ENCODE data around the gene TRAPPC2L. TPM values are rescaled to one million over a fixed set of nuclear protein-coding genes. Genes with fewer than 3 reads are reported as not detected.

TRAPPC2L gene
- total RNA-seq, 1 donor = 57.2 TPM

DNA sequence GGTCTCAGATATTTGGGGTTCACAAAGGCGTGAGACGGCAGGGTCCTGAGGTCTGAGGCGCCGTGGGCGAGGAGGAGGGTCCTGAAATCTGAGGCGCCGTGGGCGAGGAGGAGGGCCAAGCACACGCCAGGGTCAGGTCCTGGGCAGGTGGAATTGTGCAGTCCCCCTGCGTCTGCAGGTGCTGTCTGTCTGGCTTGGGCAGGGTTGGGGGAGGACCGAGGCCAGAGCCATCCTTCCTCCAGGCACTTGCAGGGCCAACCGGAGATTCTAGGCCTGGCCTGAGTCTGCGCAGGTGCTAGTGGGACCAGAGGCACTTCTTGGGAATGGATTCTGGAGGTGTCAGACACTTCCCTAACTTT lies 42.8 kb upstream of the TRAPPC2L start:
- DNase-seq (ENCODE audit: low read depth) = no peak
- TF ChIP-seq, protein P1, sequence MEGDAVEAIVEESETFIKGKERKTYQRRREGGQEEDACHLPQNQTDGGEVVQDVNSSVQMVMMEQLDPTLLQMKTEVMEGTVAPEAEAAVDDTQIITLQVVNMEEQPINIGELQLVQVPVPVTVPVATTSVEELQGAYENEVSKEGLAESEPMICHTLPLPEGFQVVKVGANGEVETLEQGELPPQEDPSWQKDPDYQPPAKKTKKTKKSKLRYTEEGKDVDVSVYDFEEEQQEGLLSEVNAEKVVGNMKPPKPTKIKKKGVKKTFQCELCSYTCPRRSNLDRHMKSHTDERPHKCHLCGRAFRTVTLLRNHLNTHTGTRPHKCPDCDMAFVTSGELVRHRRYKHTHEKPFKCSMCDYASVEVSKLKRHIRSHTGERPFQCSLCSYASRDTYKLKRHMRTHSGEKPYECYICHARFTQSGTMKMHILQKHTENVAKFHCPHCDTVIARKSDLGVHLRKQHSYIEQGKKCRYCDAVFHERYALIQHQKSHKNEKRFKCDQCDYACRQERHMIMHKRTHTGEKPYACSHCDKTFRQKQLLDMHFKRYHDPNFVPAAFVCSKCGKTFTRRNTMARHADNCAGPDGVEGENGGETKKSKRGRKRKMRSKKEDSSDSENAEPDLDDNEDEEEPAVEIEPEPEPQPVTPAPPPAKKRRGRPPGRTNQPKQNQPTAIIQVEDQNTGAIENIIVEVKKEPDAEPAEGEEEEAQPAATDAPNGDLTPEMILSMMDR (IDR thresholded peaks at IDR 0.05; ENCODE audit: insufficient read depth, low read length) = no peak
- H3K4me3 ChIP-seq (ENCODE audit: low read depth, low read length) = no peak overlapping the region

DNA sequence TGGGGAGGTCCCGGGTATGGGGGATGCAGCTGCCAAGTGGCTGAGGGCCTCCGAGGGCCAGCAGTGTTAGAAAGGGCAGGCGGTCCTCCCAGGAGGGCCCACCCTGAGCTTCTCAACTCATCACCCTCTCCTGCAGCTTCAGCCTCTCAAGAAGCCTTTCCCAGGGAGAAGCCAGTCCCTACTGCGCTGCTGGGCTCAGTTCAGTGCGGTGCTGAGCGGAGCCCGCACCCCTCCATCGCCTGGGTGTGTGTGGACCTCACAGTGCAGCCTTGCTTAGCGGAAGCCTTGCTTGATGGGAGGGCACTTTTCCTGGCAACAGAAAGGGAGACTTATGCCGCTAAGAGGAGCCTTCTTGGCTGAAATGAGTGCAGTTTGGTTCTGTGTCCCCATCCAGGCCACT lies 41.7 kb upstream of the TRAPPC2L start:
- no peak overlapping the region for H3K4me3 ChIP-seq (ENCODE audit: low read depth, low read length)
- TF ChIP-seq, protein P1 (IDR thresholded peaks at IDR 0.05; ENCODE audit: insufficient read depth, low read length) = no peak
- no peak for DNase-seq (ENCODE audit: low read depth)

DNA sequence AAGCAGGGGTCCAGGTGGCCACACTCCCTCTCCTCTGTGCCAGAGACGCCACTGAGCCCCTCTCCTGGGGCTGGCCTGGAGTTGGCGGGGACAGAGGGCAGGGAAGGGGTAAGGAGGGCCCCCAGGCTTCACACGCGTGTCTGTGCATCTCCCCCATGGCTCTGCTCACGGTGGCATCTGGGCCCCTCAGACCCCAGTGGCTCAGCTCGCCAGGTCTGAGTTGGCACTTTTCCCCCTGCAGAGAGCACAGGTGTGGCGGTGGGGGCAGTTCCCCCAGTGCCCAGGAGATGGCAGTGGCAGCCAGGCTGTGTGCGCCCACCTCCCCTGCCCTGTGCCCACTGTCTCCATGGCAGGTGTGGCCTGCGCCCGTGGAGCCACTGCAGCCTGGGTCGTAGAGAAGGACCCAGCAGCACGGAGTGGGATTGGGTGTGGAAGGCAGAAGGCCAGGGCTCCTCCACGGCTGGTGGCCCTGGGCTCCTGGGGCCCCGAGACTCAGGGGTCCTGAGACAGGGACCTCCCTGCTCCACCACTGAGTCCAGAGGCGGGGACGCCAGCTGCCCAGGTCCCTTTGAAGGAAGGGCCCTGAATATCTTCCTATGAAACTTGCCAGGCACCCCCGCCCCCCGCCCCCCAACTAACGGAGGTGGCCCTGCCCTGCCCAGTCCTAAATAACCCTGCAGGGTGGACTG lies 40.9 kb upstream of the TRAPPC2L start:
- DNase-seq (ENCODE audit: low read depth) = no peak
- TF ChIP-seq, protein P1 (IDR thresholded peaks at IDR 0.05; ENCODE audit: insufficient read depth, low read length) = peak; percentile 74
- H3K4me3 ChIP-seq (ENCODE audit: low read depth, low read length) = no peak overlapping the region

DNA sequence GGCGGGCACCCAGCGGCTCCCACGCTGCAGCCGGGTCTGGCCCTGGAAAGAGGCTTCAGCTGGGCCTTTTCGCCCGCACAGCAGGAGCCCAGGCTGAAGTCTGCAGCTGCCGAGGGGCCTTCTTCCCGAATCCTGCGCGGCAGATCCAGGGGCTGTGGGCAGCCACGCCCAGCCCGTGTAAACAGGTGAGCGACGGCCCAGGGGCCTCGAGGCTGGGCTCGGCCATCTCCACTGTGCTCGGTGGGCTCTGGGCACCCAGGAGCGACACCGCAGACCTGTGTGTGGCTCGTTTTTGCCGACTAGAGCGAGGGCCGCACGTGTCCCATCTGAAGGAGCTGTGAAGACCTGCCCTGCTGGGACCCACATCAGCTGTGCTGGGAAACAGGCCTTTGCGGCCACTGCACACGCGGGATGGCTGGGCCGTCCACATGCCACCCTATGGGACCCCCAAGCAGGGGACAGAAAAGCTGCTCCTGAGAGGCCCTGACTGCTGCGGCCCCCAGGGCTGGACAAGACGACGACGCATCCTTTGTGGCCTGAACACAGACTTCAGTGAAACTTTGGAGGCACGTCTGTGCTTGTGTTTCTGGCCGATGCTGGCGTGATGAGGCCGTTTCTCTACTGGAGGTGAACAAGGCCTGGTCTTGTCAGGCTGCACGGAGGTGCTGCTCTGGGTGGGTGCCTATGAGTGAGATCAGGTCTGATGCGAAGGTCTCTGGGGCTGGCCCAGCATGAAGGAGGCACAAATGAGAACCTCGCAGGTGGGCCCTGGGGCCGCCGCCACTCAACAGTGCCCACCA lies 40.0 kb upstream of the TRAPPC2L start:
- no peak overlapping the region for H3K4me3 ChIP-seq (ENCODE audit: low read depth, low read length)
- DNase-seq (ENCODE audit: low read depth) = no peak
- TF ChIP-seq, protein P1 (IDR thresholded peaks at IDR 0.05; ENCODE audit: insufficient read depth, low read length) = no peak

DNA sequence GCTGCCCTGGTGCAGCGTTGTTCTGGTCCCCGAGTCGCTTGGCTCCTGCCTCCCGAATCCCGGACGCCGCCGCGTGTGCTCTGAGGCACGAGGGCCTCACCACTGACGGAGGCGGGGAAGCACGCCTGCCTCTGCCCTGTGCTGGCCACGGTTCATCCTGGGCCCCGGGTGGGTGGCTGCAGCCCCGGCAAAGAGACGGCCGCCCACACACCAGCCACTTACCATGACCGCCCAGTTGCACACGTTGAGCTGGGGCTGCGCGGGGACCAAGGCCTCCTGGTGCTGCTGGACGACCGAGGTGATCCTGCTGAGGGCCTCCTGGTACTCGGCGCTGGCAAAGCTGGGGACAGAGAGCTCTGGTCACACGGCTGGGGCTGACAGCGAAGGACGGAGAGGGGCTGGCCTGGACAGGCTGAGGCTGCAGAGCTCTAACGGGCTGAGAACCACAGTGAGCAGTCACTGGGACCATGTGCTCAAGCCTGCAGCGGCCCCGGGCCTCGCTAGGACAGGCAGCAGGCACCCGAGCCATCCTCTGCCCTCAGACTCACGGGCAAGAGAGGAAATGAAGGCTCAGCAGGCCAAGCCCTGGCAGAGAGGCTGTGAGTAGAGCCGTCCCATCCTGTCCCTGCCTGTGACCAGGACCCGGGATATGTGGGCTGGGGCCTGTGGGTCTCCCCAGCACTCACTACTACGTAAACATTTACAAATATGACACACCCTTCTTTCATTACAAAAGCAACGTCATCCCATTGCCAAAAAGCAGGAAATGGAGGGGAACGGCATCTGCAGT lies 38.9 kb upstream of the TRAPPC2L start:
- no peak overlapping the region for H3K4me3 ChIP-seq (ENCODE audit: low read depth, low read length)
- DNase-seq (ENCODE audit: low read depth) = no peak
- TF ChIP-seq, protein P1 (IDR thresholded peaks at IDR 0.05; ENCODE audit: insufficient read depth, low read length) = no peak

DNA sequence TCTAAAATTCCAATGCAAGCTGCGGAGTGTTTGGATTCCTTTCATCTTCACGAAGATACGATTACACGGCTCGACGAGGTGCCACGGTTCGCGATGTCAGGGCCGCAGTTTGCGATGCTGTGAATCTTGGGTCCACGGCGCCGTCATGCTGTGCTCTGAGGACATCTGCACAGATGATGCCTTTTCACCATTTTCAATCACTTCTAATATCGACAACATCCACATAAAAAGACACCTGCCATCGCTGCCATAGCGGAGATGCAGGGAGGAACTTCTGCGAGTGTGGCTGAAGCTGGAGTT lies 38.4 kb upstream of the TRAPPC2L start:
- H3K4me3 ChIP-seq (ENCODE audit: low read depth, low read length) = no peak overlapping the region
- DNase-seq (ENCODE audit: low read depth) = no peak
- TF ChIP-seq, protein P1 (IDR thresholded peaks at IDR 0.05; ENCODE audit: insufficient read depth, low read length) = no peak

Measured in fibroblast of the aortic adventitia (primary cell).